Left lung (tissue), 10 donors: ENCODE measurements around the gene RRP36. TPM values are rescaled to one million over a fixed set of nuclear protein-coding genes. Genes with fewer than 3 reads are reported as not detected.

Experiments used
- ATAC-seq: fragments of 200-7000 bp; cut with Tn5 transposase; one replicate; pipeline ENCODE4 v1.9.1; 2020; ENCODE audit warnings: moderate library complexity
- DNase-seq, 4 donors: peaks; one replicate each; pipeline ENCODE4 v3.0.0-alpha.2; 2013 to 2020
- H3K27ac ChIP-seq, 2 donors: fragments of 200-600 bp; sonication (generic) in 1 of 2; one replicate each; pipeline versions ENCODE4 v1.5.0 to v1.8.0; 2020 to 2021
- H3K27me3 ChIP-seq, 2 donors: fragments of 200-600 bp; sonication (generic) in 1 of 2; one replicate each; pipeline versions ENCODE4 v1.5.0 to v1.8.0; 2020 to 2021
- H3K36me3 ChIP-seq, 2 donors: fragments of 200-600 bp; sonication (generic) in 1 of 2; one replicate each; pipeline versions ENCODE4 v1.5.0 to v1.8.0; 2020 to 2021
- H3K4me1 ChIP-seq, 2 donors: fragments of 200-600 bp; one replicate each; pipeline ENCODE4 v1.8.0; 2021
- H3K4me3 ChIP-seq, 2 donors: fragments of 200-600 bp; sonication (generic) in 1 of 2; one replicate each; pipeline versions ENCODE4 v1.5.0 to v1.8.0; 2020 to 2021; ENCODE audit warnings: mild to moderate bottlenecking in 1 of 2
- H3K9me3 ChIP-seq, 2 donors: fragments of 200-600 bp; sonication (generic) in 1 of 2; one replicate each; pipeline versions ENCODE4 v1.5.0 to v1.8.0; 2020 to 2021
- CTCF ChIP-seq, 2 donors: fragments of 200-600 bp; sonication (generic) in 1 of 2; IDR thresholded peaks; one replicate each; pipeline versions ENCODE4 v1.5.0 to v1.8.0; 2021; ENCODE audit warnings: antibody characterized with exemption in 2 of 2
- intact Hi-C, 2 donors: fragments of 100-400 bp; cut with DNase I; formaldehyde crosslinking; loops; one replicate each; pipeline versions ENCODE4 v1.11.2 to v1.14.2; 2022
- polyA plus RNA-seq, 6 donors: library from polyadenylated mRNA; unstranded; fragments of 120-200 nt; gene quantifications; one replicate each; pipeline ENCODE4 v1.2.1, GENCODE V29; 2013; ENCODE audit not compliant: insufficient read length in 6 of 6
- total RNA-seq, 2 donors: library from RNA; stranded (reverse); fragmentation: NEBNext Ultra II Directional; extraction: Animal tissue kit (Norgen Biotek cat#: 25700); gene quantifications; one replicate each; pipeline ENCODE4 v1.2.1, GENCODE V29; 2021
- donor health status: DM: no; HTN: yes; CAD: no.
- donor health status: DM: no; HTN: no; CAD: no.

The RRP36 gene
- total and polyA plus RNA-seq, 8 donors = 43.3 to 55.2 (median 50.2) TPM

DNA sequence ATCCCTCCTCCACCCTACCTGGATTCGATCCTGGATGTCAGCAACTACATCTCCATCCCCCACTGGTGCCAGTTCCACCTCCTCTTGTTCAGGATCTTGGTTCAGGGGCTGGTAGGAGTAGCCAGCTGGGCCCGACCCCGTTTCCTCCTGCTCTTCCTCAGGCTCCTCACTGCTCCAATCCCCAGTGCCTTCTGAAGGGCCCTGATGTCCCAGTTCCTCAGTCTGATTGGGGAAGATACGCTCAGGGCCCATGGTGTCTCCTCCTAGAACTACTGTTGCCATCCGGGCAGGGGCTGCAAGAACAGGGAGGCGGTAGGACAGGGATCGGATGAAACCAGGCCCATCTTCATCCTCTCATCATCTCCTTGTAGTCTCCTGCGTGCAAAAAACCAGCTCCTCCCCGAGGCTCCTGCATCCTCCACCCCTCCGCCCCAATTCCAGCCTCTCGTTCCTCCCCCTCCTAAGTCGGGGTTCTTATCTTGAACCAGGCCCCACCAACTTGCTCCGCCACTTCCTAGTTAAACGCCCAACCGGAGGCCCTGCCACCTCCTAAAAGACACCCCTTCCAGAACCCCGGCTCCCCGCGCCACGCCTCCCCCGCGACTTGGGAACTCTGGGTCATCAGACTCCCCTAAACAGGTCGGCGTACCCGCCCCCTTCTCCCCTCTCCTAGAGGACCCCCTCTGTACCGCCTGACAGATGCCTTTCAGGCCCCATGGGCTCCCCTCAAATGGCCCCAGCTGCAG lies 8.2 kb upstream of the RRP36 start:
- no peak for DNase-seq
- ATAC-seq = peak; percentile 15
- H3K36me3 ChIP-seq = peaks cover 0 to 54% of the 10 kb centered on the region in 2 donors
- peaks cover 14 to 52% of the 10 kb centered on the region in 2 donors for H3K4me1 ChIP-seq
- no peaks in the 10 kb centered on the region for H3K9me3 ChIP-seq
- H3K4me3 ChIP-seq = peak overlapping the region; percentile 67 to 78
- no peak for TF ChIP-seq CTCF (IDR thresholded peaks at IDR 0.05)
- H3K27me3 ChIP-seq = no peaks in the 10 kb centered on the region
- H3K27ac ChIP-seq = peak overlapping the region; percentile 39 to 81
- intact Hi-C loops = no loop called here

DNA sequence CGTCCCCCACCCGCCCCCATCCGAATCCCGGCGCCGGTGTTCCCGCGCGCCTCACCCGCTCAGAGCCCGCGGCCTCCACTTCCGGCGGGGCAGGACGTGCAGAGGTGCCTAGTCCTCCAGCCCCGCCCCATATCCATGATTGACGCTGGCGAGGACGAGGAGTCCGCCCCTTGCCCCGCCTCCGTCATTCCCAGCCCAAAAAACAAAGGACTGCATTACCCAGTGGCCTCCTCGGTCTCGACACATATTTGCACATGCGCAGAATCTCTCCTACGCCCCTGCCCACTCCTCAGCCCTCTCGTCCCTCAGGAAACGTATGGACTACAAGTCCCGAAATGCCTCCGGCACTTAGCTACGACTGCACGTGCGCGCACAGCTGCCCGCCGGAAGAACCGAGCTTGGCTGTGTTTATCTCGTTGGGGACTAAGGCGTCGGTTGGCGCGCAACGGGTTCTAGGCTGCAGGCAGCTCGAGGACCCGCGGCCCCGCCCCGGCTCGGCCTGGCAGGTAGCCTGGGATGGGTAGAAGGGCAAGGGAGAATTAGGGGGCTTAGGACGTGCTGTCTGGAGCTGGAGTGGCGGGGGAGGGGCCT lies 7.5 kb upstream of the RRP36 start, which contains the start of the genes KLHDC3 and MEA1:
KLHDC3 (plus strand) TSS at position 407 of the 591 bp plus-strand sequence. CDS start 2,944 bp downstream, outside the sequence.
MEA1 (minus strand) TSS at position 104 of the 591 bp plus-strand sequence. CDS start 133 bp downstream, outside the sequence.
- Histone ChIP-seq H3K27me3 (no peaks in the 10 kb centered on the region), H3K4me1 (peaks cover 14 to 52% of the 10 kb centered on the region in 2 donors), H3K36me3 (peaks cover 0 to 54% of the 10 kb centered on the region in 2 donors), H3K27ac (peak within 1 kb of the TSS; percentile 39 to 81), H3K9me3 (no peaks in the 10 kb centered on the region), H3K4me3 (peak within 1 kb of the TSS; percentile 67 to 78)
- no peak for TF ChIP-seq CTCF (IDR thresholded peaks at IDR 0.05)
- peak; percentile 98 for ATAC-seq
- peak; percentile 99 to 100 (median 99) for DNase-seq
- intact Hi-C loops = no loop called here

GRCh38 chr6:43014434-43014909 lies 7.0 kb upstream of the RRP36 start:
- intact Hi-C loops = no loop called here
- Histone ChIP-seq H3K36me3 (peaks cover 0 to 54% of the 10 kb centered on the region in 2 donors), H3K27me3 (no peaks in the 10 kb centered on the region), H3K4me1 (peaks cover 14 to 52% of the 10 kb centered on the region in 2 donors), H3K27ac (peak overlapping the region; percentile 31 to 81), H3K9me3 (no peaks in the 10 kb centered on the region), H3K4me3 (peak overlapping the region; percentile 67 to 78)
- peak in 1 of 4 donors; percentile 14 for DNase-seq
- no peak for ATAC-seq
- no peak for TF ChIP-seq CTCF (IDR thresholded peaks at IDR 0.05)

GRCh38 chr6:43016176-43016942 lies 5.1 kb upstream of the RRP36 start:
- Histone ChIP-seq H3K9me3 (no peaks in the 10 kb centered on the region), H3K36me3 (peaks cover 0 to 40% of the 10 kb centered on the region in 2 donors), H3K27ac (no peak overlapping the region), H3K4me1 (peaks cover 14 to 60% of the 10 kb centered on the region in 2 donors), H3K4me3 (no peak overlapping the region), H3K27me3 (no peaks in the 10 kb centered on the region)
- no peak for DNase-seq
- no peak for TF ChIP-seq CTCF (IDR thresholded peaks at IDR 0.05)
- ATAC-seq = no peak
- intact Hi-C loops = no loop called here
